ENCODE results near the gene C10orf143.

DNA sequence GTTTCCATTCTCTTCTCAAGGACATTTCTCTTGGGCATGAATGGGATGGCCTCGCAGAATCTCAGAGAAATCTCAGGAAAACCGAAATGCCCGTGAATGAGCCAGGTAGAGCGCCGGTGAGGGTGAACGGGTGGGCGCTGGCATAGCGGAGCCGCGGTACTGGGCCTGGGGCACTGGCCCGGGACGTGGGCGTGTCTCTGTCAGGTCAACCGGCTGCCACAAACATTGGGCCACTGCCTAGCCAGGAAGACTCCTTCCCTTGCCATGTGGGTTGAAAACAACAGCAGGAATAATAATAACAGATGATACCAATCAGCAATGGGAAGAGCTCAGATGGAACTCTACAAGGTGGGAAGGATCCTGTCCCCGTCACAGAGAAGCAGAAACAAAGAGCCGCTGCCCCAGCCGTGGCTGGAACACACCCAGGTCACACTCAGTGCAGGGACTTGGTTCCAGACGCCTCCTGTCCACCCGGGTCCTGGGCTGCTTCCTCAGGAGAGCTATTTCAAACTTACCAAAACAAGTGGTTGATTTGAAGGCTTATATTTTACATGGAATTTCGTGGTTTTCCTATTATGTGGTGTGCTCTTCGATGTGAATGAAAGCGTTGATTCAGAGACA lies 95.4 kb downstream of the C10orf143 start:
- TF ChIP-seq, protein P1, sequence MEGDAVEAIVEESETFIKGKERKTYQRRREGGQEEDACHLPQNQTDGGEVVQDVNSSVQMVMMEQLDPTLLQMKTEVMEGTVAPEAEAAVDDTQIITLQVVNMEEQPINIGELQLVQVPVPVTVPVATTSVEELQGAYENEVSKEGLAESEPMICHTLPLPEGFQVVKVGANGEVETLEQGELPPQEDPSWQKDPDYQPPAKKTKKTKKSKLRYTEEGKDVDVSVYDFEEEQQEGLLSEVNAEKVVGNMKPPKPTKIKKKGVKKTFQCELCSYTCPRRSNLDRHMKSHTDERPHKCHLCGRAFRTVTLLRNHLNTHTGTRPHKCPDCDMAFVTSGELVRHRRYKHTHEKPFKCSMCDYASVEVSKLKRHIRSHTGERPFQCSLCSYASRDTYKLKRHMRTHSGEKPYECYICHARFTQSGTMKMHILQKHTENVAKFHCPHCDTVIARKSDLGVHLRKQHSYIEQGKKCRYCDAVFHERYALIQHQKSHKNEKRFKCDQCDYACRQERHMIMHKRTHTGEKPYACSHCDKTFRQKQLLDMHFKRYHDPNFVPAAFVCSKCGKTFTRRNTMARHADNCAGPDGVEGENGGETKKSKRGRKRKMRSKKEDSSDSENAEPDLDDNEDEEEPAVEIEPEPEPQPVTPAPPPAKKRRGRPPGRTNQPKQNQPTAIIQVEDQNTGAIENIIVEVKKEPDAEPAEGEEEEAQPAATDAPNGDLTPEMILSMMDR (IDR thresholded peaks at IDR 0.05), result no peak
- no peak for TF ChIP-seq EZH2 (IDR thresholded peaks at IDR 0.05)
